Neural cell (in vitro differentiated cells): ENCODE results near the gene PLXNA2. TPM values are rescaled to one million over a fixed set of nuclear protein-coding genes. Genes with fewer than 3 reads are reported as not detected.

Source experiments
- H2AFZ ChIP-seq: fragments of 200-600, 300-800 bp; sonication (generic), shearing (Covaris generic); 2 replicates; pipeline ENCODE4 v1.6.0; 2014; ENCODE audit warnings: low read depth, mild to moderate bottlenecking, antibody characterized with exemption, low read length, moderate library complexity
- H3F3A ChIP-seq: fragments of 200-600 bp; shearing (Covaris generic); 2 replicates; pipeline ENCODE4 v1.6.1; 2016; ENCODE audit warnings: mild to moderate bottlenecking, moderate library complexity, mixed read lengths, antibody characterized with exemption, low read length; ENCODE audit not compliant: insufficient read depth, poor library complexity, severe bottlenecking
- H3K27ac ChIP-seq: fragments of 200-600, 300-800 bp; sonication (generic), shearing (Covaris generic); 2 replicates; pipeline ENCODE4 v1.5.1; 2014; ENCODE audit warnings: mild to moderate bottlenecking, low read length, moderate library complexity
- H3K27me3 ChIP-seq: fragments of 300-800, 200-600 bp; sonication (generic), shearing (Covaris generic); 2 replicates; pipeline ENCODE4 v1.6.0; 2014; ENCODE audit warnings: mild to moderate bottlenecking, low read depth, low read length, moderate library complexity; ENCODE audit not compliant: insufficient read depth
- H3K36me3 ChIP-seq: fragments of 300-800, 200-600 bp; sonication (generic), shearing (Covaris generic); 2 replicates; pipeline ENCODE4 v1.5.1; 2014; ENCODE audit warnings: mild to moderate bottlenecking, antibody characterized with exemption, low read length, moderate library complexity; ENCODE audit not compliant: insufficient read depth
- H3K4me2 ChIP-seq: fragments of 300-800, 200-600 bp; sonication (generic), shearing (Covaris generic); 2 replicates; pipeline ENCODE4 v1.6.0; 2014; ENCODE audit warnings: mild to moderate bottlenecking, low read length
- H3K4me3 ChIP-seq: fragments of 300-800, 200-600 bp; sonication (generic), shearing (Covaris generic); 2 replicates; pipeline ENCODE4 v1.5.1; 2014; ENCODE audit warnings: mild to moderate bottlenecking, low read length, moderate library complexity
- H3K79me2 ChIP-seq: fragments of 200-600 bp; shearing (Covaris generic); replicated peaks from 2 replicates; pipeline ENCODE4 v1.6.0; 2014; ENCODE audit warnings: mild to moderate bottlenecking, low read length, moderate library complexity; ENCODE audit not compliant: insufficient read depth
- H3K9ac ChIP-seq: fragments of 300-800, 200-600 bp; sonication (generic), shearing (Covaris generic); 2 replicates; pipeline ENCODE4 v1.6.1; 2016; ENCODE audit warnings: mild to moderate bottlenecking, low read length, mixed read lengths
- H3K9me2 ChIP-seq: fragments of 200-600 bp; shearing (Covaris generic); 2 replicates; pipeline ENCODE4 v1.6.1; 2016; ENCODE audit warnings: mild to moderate bottlenecking, low read length, mixed read lengths; ENCODE audit not compliant: insufficient read depth
- H3K9me3 ChIP-seq: fragments of 200-600, 300-800 bp; sonication (generic), shearing (Covaris generic); 2 replicates; pipeline ENCODE4 v1.6.1; 2016; ENCODE audit warnings: mild to moderate bottlenecking, mixed run types, low read length, moderate library complexity, mixed read lengths
- H4K20me1 ChIP-seq: fragments of 200-600 bp; shearing (Covaris generic); 2 replicates; pipeline ENCODE4 v1.6.1; 2016; ENCODE audit warnings: mild to moderate bottlenecking, mixed run types; ENCODE audit not compliant: insufficient read depth
- CTCF ChIP-seq: fragments of 450-650 bp; IDR thresholded peaks from 2 replicates; pipeline ENCODE4 v1.5.1; 2014; ENCODE audit warnings: antibody characterized with exemption, mild to moderate bottlenecking, moderate library complexity; ENCODE audit not compliant: poor library complexity, severe bottlenecking
- EP300 ChIP-seq: fragments of 450-650 bp; conservative IDR thresholded peaks from 2 replicates; pipeline ENCODE4 v1.6.1; 2014; ENCODE audit warnings: antibody characterized with exemption, mild to moderate bottlenecking, moderate library complexity; ENCODE audit not compliant: poor library complexity, severe bottlenecking
- EZH2 ChIP-seq: fragments of 200-600, 300-800 bp; shearing (Covaris generic), sonication (generic); IDR thresholded peaks from 2 replicates; pipeline ENCODE4 v1.6.1; 2014; ENCODE audit warnings: antibody characterized with exemption, low read length, borderline replicate concordance, mild to moderate bottlenecking; ENCODE audit not compliant: insufficient read depth, poor library complexity, severe bottlenecking
- MXI1 ChIP-seq: fragments of 450-650 bp; conservative IDR thresholded peaks from 2 replicates; pipeline ENCODE4 v1.6.1; 2014; ENCODE audit warnings: antibody characterized with exemption, mild to moderate bottlenecking; ENCODE audit not compliant: poor library complexity, severe bottlenecking
- POLR2AphosphoS5 ChIP-seq: IDR thresholded peaks from 2 replicates; pipeline ENCODE4 v1.6.1; 2012
- RAD21 ChIP-seq: fragments of 450-650 bp; conservative IDR thresholded peaks from 2 replicates; pipeline ENCODE4 v1.6.1; 2014; ENCODE audit warnings: antibody characterized with exemption, mild to moderate bottlenecking, moderate library complexity
- REST ChIP-seq: IDR thresholded peaks from 2 replicates; pipeline ENCODE4 v1.6.1; 2012; ENCODE audit warnings: borderline replicate concordance
- SMC3 ChIP-seq: fragments of 450-650 bp; conservative IDR thresholded peaks from 2 replicates; pipeline ENCODE4 v1.6.1; 2014; ENCODE audit warnings: antibody characterized with exemption, mild to moderate bottlenecking, moderate library complexity; ENCODE audit not compliant: poor library complexity
- TAF1 ChIP-seq: IDR thresholded peaks from 2 replicates; pipeline ENCODE4 v1.6.1; 2012; ENCODE audit warnings: low read depth
- polyA plus RNA-seq: library from polyadenylated mRNA; depleted of rRNA; stranded (reverse); fragments of >200 nt; gene quantifications from 2 replicates; pipeline ENCODE4 v1.2.3, GENCODE V29; 2014

Gene PLXNA2
- polyA plus RNA-seq, 1 donor from 2014 or later = 30.6 TPM

- Histone ChIP-seq H3K4me3 (no peak overlapping the region), H3K27me3 (no peaks in the 10 kb centered on the region), H4K20me1 (peaks cover 4% of the 10 kb centered on the region), H3F3A (no peaks in the 10 kb centered on the region), H3K4me2 (no peak overlapping the region), H3K9me2 (no peaks in the 10 kb centered on the region), H2AFZ (no peak overlapping the region), H3K36me3 (no peaks in the 10 kb centered on the region), H3K27ac (no peak overlapping the region), H3K79me2 (no peaks in the 10 kb centered on the region), H3K9me3 (no peaks in the 10 kb centered on the region), H3K9ac (no peak overlapping the region)
- TF ChIP-seq CTCF (no peak), EP300 (no peak), POLR2AphosphoS5 (no peak), MXI1 (no peak), SMC3 (no peak), RAD21 (no peak), TAF1 (no peak), REST (no peak), EZH2 (no peak)
These were observed 55.6 kb downstream of the PLXNA2 start for GRCh38 chr1:208188607-208189006.

- H3K9me2 ChIP-seq = no peaks in the 10 kb centered on the region
- no peak overlapping the region for H3K4me2 ChIP-seq
- TF ChIP-seq MXI1 (no peak), CTCF (no peak), EZH2 (no peak), SMC3 (no peak), RAD21 (no peak), REST (no peak), TAF1 (no peak), EP300 (no peak), POLR2AphosphoS5 (no peak)
- H2AFZ ChIP-seq = no peak overlapping the region
- peaks cover 4% of the 10 kb centered on the region for H4K20me1 ChIP-seq
- H3K9me3 ChIP-seq = no peaks in the 10 kb centered on the region
- no peaks in the 10 kb centered on the region for H3K27me3 ChIP-seq
- no peaks in the 10 kb centered on the region for H3K36me3 ChIP-seq
- H3K79me2 ChIP-seq = no peaks in the 10 kb centered on the region
- H3K4me3 ChIP-seq = no peak overlapping the region
- no peak overlapping the region for H3K27ac ChIP-seq
- no peaks in the 10 kb centered on the region for H3F3A ChIP-seq
- H3K9ac ChIP-seq = no peak overlapping the region
These were observed 56.6 kb downstream of the PLXNA2 start for GRCh38 chr1:208187499-208188041.
